Measurements from ENCODE around the gene CCN2. TPM values are rescaled to one million over a fixed set of nuclear protein-coding genes. Genes with fewer than 3 reads are reported as not detected.
"Not testable (repeated sequence)": the region's sequence is repeated elsewhere in the genome, so short reads cannot be mapped to it uniquely, and the experiment has no call there.

The CCN2 gene
- total RNA-seq, 2 experiments from 2014 or later = not detected

DNA sequence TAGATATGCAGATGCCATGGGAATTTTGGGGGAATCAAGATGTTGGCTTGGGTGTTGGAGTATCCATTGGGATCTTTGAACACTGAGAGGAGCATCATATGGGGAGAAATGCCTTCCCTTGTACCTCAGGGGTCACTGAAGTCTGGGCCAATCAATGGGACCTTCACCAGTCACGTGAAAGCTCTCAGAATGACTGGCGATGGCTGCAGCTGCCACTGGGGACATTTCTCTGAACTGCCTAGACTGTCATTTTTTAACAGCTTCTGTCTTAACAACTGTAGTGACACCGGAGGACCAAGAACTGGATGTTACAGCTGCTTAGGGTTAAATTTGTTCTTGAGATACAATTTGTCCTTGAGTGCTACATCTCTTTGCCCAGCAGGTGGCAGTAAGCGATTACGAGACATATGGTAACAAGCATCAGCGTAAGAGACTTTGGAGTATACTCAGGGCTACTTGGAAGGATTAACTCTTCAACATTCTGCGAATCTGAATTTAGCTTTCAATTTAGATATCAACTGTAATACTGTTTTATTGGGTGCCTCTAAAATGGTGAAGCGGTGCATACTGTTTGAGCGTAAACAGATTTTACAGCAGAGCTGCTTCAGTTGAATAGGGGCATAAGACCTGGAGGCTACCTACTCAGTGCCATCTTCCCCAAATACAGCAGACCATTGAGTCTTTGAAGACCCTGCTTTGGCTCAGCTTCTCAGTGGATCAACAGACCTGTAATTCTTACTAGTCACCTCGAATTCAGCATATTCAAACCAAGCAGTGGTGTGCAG lies 36.0 kb downstream of the CCN2 start:
- peaks cover 32% of the 10 kb centered on the region for H3K27me3 Mint-ChIP-seq
- POLR2A ChIA-PET = no interaction called here
- ATAC-seq = peak; percentile 76
- H3K9me3 Mint-ChIP-seq (ENCODE audit: low read depth) = no peaks in the 10 kb centered on the region
- peak; percentile 72 for DNase-seq
- no peaks in the 10 kb centered on the region for H3K36me3 Mint-ChIP-seq (ENCODE audit: low read depth)
- no peak overlapping the region for H3K4me3 Mint-ChIP-seq
- peaks cover 9% of the 10 kb centered on the region for H3K4me1 Mint-ChIP-seq
- intact Hi-C loops (cut with DNase I, micrococcal nuclease) = loop anchor here in 1 of 2 experiments (2.0 to 5.0 kb wide), 4 partner anchors 304 to 567 kb away; no protein-coding TSS in a partner anchor
- no peak overlapping the region for H3K27ac Mint-ChIP-seq
- CTCF ChIA-PET = interaction anchor here (0.5 to 2.3 kb wide), 35 partner anchors 11 to 1909 kb away, joined by 3 to 14 read pairs (median 3); no protein-coding TSS in a partner anchor

DNA sequence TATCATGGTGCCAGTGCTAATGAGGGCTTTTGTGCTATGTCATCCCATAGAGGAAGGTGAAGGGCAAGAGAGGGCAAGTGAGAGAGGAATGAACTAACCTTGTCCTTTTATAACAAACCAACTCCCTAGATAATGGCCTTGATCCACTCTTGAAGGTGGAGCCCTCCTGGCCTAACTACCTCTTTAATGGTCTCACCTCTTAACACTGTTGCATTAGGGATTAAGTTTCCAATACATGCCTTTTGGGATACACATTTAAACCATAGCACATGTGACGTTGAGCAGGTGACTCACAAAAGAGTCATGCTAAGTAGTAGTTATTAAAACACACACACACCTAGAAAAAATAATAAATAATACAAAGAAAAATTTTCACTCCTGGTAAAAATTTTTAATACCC lies 36.9 kb downstream of the CCN2 start:
- Mint-ChIP-seq H3K4me1 (peaks cover 15% of the 10 kb centered on the region), H3K27me3 (peaks cover 34% of the 10 kb centered on the region), H3K36me3 (ENCODE audit: low read depth) (no peaks in the 10 kb centered on the region), H3K4me3 (no peak overlapping the region), H3K9me3 (ENCODE audit: low read depth) (no peaks in the 10 kb centered on the region), H3K27ac (no peak overlapping the region)
- ChIA-PET CTCF (interaction anchor here (1.0 to 2.3 kb wide), 5 partner anchors 291 to 383 kb away, joined by 3 to 11 read pairs (median 3); no protein-coding TSS in a partner anchor), POLR2A (no interaction called here)
- ATAC-seq = no peak
- DNase-seq = no peak
- intact Hi-C loops (cut with DNase I, micrococcal nuclease) = loop anchor here in 1 of 2 experiments (2.0 kb wide), 2 partner anchors 305 to 383 kb away; no protein-coding TSS in a partner anchor

DNA sequence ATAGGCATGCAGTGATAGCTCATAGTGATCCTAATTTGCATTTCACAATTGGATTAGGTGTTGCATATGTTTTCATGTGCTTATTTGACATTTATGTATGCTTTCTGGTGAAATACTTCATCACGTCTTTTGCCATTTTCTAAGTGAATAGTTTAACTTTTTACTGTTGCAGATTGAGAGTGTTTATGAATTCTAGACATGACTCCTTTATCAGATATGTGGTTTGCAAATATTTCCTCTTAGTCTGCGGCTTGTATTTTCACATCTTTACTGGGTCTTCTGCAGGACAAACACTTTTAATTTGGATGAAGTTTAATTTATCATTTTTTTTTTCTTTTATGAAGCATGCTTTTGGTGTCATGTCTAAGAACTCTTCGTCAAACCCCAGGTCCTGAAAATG lies 39.2 kb downstream of the CCN2 start:
- no peak for ATAC-seq
- Mint-ChIP-seq H3K4me3 (no peak overlapping the region), H3K36me3 (ENCODE audit: low read depth) (no peaks in the 10 kb centered on the region), H3K27me3 (peaks cover 32% of the 10 kb centered on the region), H3K9me3 (ENCODE audit: low read depth) (no peaks in the 10 kb centered on the region), H3K4me1 (peaks cover 11% of the 10 kb centered on the region), H3K27ac (no peak overlapping the region)
- ChIA-PET CTCF (interaction anchor here (1.0 to 2.6 kb wide), 2 partner anchors 216 to 283 kb away, joined by 3 to 23 read pairs; partner anchors contain the start of gene MED23), POLR2A (no interaction called here)
- DNase-seq = no peak
- intact Hi-C loops (cut with DNase I, micrococcal nuclease) = loop anchor here in 1 of 2 experiments (2.0 kb wide), 2 partner anchors 129 to 393 kb away; no protein-coding TSS in a partner anchor

DNA sequence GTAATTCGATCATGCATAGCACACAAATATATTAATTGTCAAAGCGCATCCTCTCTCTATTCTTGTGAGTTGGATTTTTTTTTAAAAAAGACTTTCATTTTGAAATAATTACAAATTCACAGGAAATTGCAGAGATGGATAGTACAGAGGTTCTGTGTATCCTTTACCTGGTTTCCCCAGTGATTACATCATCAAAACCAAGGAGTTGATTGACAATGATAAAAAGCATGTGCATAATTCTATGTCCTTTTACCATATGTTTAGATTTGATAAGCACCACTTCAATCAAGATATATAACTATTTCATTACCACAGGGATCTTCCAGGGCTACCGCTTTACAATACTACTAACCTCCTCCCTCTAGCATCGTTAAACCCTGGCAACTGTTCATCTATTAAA lies 40.2 kb downstream of the CCN2 start:
- ChIA-PET CTCF (interaction anchor here (0.7 to 2.6 kb wide), 4 partner anchors 12 to 215 kb away, joined by 3 to 23 read pairs (median 7); no protein-coding TSS in a partner anchor), POLR2A (no interaction called here)
- no peaks in the 10 kb centered on the region for H3K9me3 Mint-ChIP-seq (ENCODE audit: low read depth)
- H3K4me3 Mint-ChIP-seq = no peak overlapping the region
- intact Hi-C loops (cut with DNase I, micrococcal nuclease) = loop anchor here in 1 of 2 experiments (1.0 to 2.0 kb wide), 3 partner anchors 128 to 392 kb away; no protein-coding TSS in a partner anchor
- no peaks in the 10 kb centered on the region for H3K36me3 Mint-ChIP-seq (ENCODE audit: low read depth)
- H3K27me3 Mint-ChIP-seq = peaks cover 29% of the 10 kb centered on the region
- no peak for ATAC-seq
- H3K4me1 Mint-ChIP-seq = peaks cover 9% of the 10 kb centered on the region
- DNase-seq = no peak
- H3K27ac Mint-ChIP-seq = no peak overlapping the region

DNA sequence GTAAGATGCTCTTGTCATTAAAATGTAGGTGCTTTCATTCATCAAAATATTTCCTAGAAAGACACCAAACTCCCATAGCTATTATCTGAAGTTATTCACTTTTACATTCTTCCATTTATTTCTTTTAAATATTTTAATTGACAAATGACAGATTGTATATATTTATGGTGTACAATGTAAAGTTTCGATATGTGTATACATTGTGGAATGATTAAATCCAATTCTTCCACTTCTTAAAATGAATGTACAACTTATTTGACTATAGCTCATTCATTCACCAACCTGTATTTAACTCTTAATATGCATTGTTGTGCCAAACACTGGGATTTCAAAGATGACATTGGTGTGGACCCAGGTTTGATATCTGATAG lies 41.0 kb downstream of the CCN2 start:
- H3K27me3 Mint-ChIP-seq = peaks cover 27% of the 10 kb centered on the region
- intact Hi-C loops (cut with DNase I, micrococcal nuclease) = loop anchor here in 1 of 2 experiments (1.0 to 2.0 kb wide), 3 partner anchors 127 to 391 kb away; no protein-coding TSS in a partner anchor

DNA sequence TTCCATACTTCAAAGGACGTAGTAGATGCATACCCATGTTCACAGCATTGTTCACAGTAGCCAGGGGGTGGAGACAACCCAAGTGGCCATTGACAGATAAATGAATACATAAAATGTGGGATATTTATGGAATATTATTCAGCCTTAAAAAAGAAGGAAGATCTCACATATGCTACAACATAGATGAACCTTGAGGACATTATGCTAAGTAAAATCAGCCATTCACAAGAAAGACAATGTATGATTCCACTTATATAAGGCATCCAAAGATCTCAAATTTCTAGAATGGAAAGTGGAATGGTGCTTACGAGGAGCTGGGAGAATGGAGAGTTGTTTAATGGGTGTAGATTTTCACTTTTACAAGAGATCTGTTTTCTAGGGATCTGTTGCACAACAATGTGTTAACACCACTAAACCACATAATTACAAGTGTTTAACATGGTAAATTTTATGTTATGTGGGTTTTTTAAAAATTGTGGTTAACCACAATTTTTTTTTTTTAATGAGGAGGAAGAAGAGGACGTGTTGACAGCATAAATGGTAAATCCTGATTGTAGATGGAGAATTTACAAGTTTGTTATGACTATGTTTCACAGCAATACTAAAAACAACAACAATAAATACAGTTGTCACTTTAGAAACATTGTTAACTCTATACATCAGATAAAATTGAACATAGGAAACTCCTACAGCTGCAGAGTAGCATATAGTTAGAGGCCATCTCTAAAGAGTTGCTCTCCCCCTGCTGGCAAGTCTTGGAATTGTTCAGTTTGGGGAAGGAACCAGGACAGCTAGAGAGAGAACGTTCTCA lies 41.6 kb downstream of the CCN2 start:
- H3K4me3 Mint-ChIP-seq = no peak overlapping the region
- no peaks in the 10 kb centered on the region for H3K36me3 Mint-ChIP-seq (ENCODE audit: low read depth)
- peaks cover 9% of the 10 kb centered on the region for H3K4me1 Mint-ChIP-seq
- H3K27ac Mint-ChIP-seq = no peak overlapping the region
- ChIA-PET POLR2A (no interaction called here), CTCF (interaction anchor here (0.6 to 2.6 kb wide), 18 partner anchors 9 to 1543 kb away, joined by 3 to 23 read pairs (median 3); partner anchors contain the start of gene MED23)
- ATAC-seq (peak; percentile 92), DNase-seq (peak; percentile 85)
- peaks cover 23% of the 10 kb centered on the region for H3K27me3 Mint-ChIP-seq
- intact Hi-C loops (cut with DNase I, micrococcal nuclease) = loop anchor here in 1 of 2 experiments (1.0 to 2.0 kb wide), 3 partner anchors 127 to 391 kb away; no protein-coding TSS in a partner anchor
- H3K9me3 Mint-ChIP-seq (ENCODE audit: low read depth) = no peaks in the 10 kb centered on the region

More for the DNA sequence above, 41.0 kb downstream of the CCN2 start:
- no peak overlapping the region for H3K4me3 Mint-ChIP-seq
- no peaks in the 10 kb centered on the region for H3K36me3 Mint-ChIP-seq (ENCODE audit: low read depth)
- H3K9me3 Mint-ChIP-seq (ENCODE audit: low read depth) = no peaks in the 10 kb centered on the region
- DNase-seq (no peak), ATAC-seq (peak; percentile 49)
- peaks cover 9% of the 10 kb centered on the region for H3K4me1 Mint-ChIP-seq
- ChIA-PET CTCF (interaction anchor here (0.6 to 2.6 kb wide), 17 partner anchors 8 to 1091 kb away, joined by 3 to 23 read pairs (median 3); partner anchors contain the start of gene MED23), POLR2A (no interaction called here)
- no peak overlapping the region for H3K27ac Mint-ChIP-seq

DNA sequence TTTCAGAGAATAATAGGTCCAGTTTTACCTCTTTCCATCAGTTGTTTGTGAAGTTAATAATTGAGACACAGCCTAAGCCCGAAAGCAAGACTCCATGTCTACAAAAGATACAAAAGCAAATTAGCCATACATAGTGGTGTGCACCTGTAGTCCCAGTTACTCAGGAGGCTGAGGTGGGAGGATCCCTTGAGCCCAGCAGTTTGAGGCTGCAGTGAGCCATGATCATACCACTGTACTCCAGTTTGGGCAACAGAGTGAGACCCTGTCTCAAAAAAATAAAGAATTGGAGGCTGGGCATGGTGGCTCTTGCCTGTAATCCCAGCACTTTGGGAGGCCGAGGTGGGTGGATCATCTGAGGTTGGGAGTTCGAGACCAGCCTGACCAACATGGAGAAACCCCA lies 42.4 kb downstream of the CCN2 start:
- peaks cover 21% of the 10 kb centered on the region for H3K27me3 Mint-ChIP-seq
- DNase-seq; H3K27ac Mint-ChIP-seq; H3K4me3 Mint-ChIP-seq; POLR2A ChIA-PET; H3K9me3 Mint-ChIP-seq (ENCODE audit: low read depth); ATAC-seq; intact Hi-C loops (cut with DNase I, micrococcal nuclease); H3K4me1 Mint-ChIP-seq; H3K36me3 Mint-ChIP-seq (ENCODE audit: low read depth); CTCF ChIA-PET: not testable (repeated sequence)

DNA sequence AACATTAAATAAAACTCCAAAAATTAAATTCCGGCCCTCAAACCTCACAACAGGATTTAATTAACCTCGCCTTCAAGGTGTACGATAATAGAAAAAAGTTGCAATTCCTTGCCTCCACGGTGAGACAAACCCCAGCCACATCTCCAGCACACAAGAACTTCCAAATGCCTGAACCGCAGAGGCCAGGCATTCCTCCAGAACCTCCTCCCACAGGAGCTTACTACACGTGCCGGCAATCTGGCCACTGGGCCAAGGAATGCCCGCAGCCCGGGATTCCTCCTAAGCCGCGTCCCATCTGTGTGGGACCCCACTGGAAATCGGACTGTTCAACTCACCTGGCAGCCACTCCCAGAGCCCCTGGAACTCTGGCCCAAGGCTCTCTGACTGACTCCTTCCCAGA lies 47.4 kb downstream of the CCN2 start:
- H3K27me3 Mint-ChIP-seq; CTCF ChIA-PET; H3K4me1 Mint-ChIP-seq; H3K9me3 Mint-ChIP-seq (ENCODE audit: low read depth); ATAC-seq; intact Hi-C loops (cut with DNase I, micrococcal nuclease); POLR2A ChIA-PET; H3K27ac Mint-ChIP-seq; H3K4me3 Mint-ChIP-seq; DNase-seq; H3K36me3 Mint-ChIP-seq (ENCODE audit: low read depth): not testable (repeated sequence)

DNA sequence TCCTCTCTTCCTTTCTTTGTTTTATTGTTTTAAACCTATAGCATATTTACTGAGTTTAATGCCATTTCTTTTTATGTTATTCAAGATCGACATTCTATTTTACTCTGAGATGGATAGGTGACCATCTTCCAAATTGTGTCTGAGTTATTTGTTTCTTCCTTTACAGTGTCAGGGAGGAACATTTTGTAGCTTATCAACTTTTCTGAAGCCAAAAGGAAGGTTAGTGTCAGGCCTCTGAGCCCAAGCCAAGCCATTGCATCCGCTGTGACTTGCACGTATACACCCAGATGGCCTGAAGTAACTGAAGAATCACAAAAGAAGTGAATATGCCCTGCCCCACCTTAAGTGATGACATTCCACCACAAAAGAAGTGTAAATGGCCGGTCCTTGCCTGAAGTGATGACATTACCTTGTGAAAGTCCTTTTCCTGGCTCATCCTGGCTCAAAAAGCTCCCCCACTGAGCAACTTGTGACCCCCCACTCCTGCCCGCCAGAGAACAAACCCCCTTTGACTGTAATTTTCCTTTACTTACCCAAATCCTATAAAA lies 49.8 kb downstream of the CCN2 start:
- CTCF ChIA-PET; POLR2A ChIA-PET; H3K4me1 Mint-ChIP-seq; H3K9me3 Mint-ChIP-seq (ENCODE audit: low read depth); DNase-seq; intact Hi-C loops (cut with DNase I, micrococcal nuclease); ATAC-seq; H3K4me3 Mint-ChIP-seq; H3K27me3 Mint-ChIP-seq; H3K36me3 Mint-ChIP-seq (ENCODE audit: low read depth); H3K27ac Mint-ChIP-seq: not testable (repeated sequence)

DNA sequence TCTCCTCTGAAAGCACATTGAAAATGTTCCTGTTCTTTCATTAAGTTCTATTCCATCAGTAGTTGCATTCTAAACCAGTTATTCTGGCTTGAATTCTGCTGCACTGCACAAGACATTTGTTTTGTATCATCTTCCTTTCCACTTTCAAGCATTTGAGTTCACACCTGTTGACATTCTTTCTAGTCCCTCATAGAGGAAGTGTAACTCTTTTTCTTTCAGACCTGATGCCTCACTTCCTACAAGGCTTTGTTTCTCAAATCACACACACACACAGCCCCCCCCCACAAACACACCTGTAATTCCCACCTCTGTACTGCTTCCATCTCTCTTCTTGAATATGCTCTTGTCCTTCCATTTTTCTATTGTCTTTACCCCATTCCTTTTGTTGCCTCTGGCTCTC lies 50.9 kb downstream of the CCN2 start:
- H3K36me3 Mint-ChIP-seq (ENCODE audit: low read depth) = no peaks in the 10 kb centered on the region
- peaks cover 5% of the 10 kb centered on the region for H3K9me3 Mint-ChIP-seq (ENCODE audit: low read depth)
- ChIA-PET POLR2A (no interaction called here), CTCF (no interaction called here)
- H3K27ac Mint-ChIP-seq = no peak overlapping the region
- intact Hi-C loops (cut with DNase I, micrococcal nuclease) = no loop called here
- H3K4me3 Mint-ChIP-seq = no peak overlapping the region
- H3K4me1 Mint-ChIP-seq = no peaks in the 10 kb centered on the region
- ATAC-seq (no peak), DNase-seq (no peak)
- peaks cover 4% of the 10 kb centered on the region for H3K27me3 Mint-ChIP-seq

DNA sequence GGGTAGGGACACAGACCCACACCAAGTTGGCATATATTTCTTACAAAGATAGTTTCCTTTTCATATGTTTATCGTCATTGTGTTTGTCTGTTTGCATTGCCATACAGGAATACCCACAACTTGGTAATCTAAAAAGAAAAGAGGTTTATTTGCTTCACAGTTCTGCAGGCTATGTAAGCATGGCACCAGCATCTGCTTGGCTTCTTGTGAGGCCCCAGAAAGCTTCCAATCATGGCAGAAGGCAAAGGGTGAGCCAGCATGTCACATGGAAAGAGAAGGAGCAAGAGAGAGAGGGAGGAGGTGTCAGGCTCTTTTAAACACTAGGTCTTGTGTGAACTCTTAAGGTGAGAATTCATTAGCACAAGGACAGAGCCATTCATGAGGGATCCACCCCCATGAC lies 52.5 kb downstream of the CCN2 start:
- peaks cover 9% of the 10 kb centered on the region for H3K27me3 Mint-ChIP-seq
- ATAC-seq (no peak), DNase-seq (no peak)
- no peak overlapping the region for H3K4me3 Mint-ChIP-seq
- ChIA-PET POLR2A (no interaction called here), CTCF (interaction anchor here (0.6 to 0.7 kb wide), 2 partner anchors 16 to 46 kb away, joined by 3 read pairs; no protein-coding TSS in a partner anchor)
- H3K27ac Mint-ChIP-seq = no peak overlapping the region
- intact Hi-C loops (cut with DNase I, micrococcal nuclease) = no loop called here
- H3K9me3 Mint-ChIP-seq (ENCODE audit: low read depth) = peaks cover 5% of the 10 kb centered on the region
- no peaks in the 10 kb centered on the region for H3K4me1 Mint-ChIP-seq
- no peaks in the 10 kb centered on the region for H3K36me3 Mint-ChIP-seq (ENCODE audit: low read depth)

Measured in activated CD4-positive, alpha-beta T cell treated with anti-CD3 and anti-CD28 coated beads for 36 hours (primary cell).